Thoracic aorta (tissue), 2 donors: Measurements from ENCODE around the gene FTO. TPM values are rescaled to one million over a fixed set of nuclear protein-coding genes. Genes with fewer than 3 reads are reported as not detected.

Source experiments
- ATAC-seq: fragments of 150-250 bp; one replicate; pipeline ENCODE4 v1.8.0; 2017; ENCODE audit warnings: low read depth; ENCODE audit not compliant: insufficient number of reproducible peaks, low FRiP score
- DNase-seq: peaks from one replicate; pipeline ENCODE4 v3.0.0-alpha.2; 2020; ENCODE audit warnings: low spot score
- H3K27ac ChIP-seq, 2 donors: fragments of 200-600 bp; sonication (generic); 1 replicate in 1 of 2; 2 replicates in 1 of 2; pipeline ENCODE4 v1.5.1; 2016; ENCODE audit warnings: mild to moderate bottlenecking in 2 of 2, moderate library complexity in 2 of 2
- H3K27me3 ChIP-seq: fragments of 200-600 bp; sonication (generic); replicated peaks from 2 replicates; pipeline ENCODE4 v1.6.0; 2016; ENCODE audit warnings: mild to moderate bottlenecking; ENCODE audit not compliant: insufficient read depth
- H3K36me3 ChIP-seq: fragments of 200-600 bp; sonication (generic); one replicate; pipeline ENCODE4 v1.5.1; 2016
- H3K4me1 ChIP-seq, 2 donors: fragments of 200-600 bp; sonication (generic); 1 replicate in 1 of 2; 2 replicates in 1 of 2; pipeline versions ENCODE4 v1.5.1 to v1.6.0; 2016; ENCODE audit warnings: low read depth in 2 of 2, mild to moderate bottlenecking in 1 of 2; ENCODE audit not compliant: control insufficient read depth in 1 of 2
- H3K4me3 ChIP-seq: fragments of 200-600 bp; sonication (generic); 2 replicates; pipeline ENCODE4 v1.5.1; 2016; ENCODE audit warnings: mild to moderate bottlenecking
- H3K9me3 ChIP-seq: fragments of 200-600 bp; sonication (generic); 2 replicates; pipeline ENCODE4 v1.5.1; 2016
- CTCF ChIP-seq: fragments of 200-600 bp; sonication (generic); IDR thresholded peaks from one replicate; pipeline ENCODE4 v1.5.1; 2019; ENCODE audit warnings: antibody characterized with exemption
- total RNA-seq, 2 donors: library from RNA; depleted of rRNA; stranded (reverse); fragments of >200 nt; gene quantifications; one replicate each; pipeline versions ENCODE4 v1.1.0 to v1.2.3, GENCODE V29; 2016

FTO gene
- total RNA-seq, 2 donors from 2014 or later: 99.6 to 103 TPM

GRCh38 chr16:53768167-53768566 lies 64.2 kb downstream of the FTO start:
- no peaks in the 10 kb centered on the region for H3K9me3 ChIP-seq
- TF ChIP-seq CTCF: no peak
- no peaks in the 10 kb centered on the region for H3K27me3 ChIP-seq
- H3K27ac ChIP-seq: no peak overlapping the region
- no peak for ATAC-seq
- DNase-seq: no peak
- H3K4me3 ChIP-seq: no peak overlapping the region
- H3K4me1 ChIP-seq: peaks cover 27 to 58% of the 10 kb centered on the region in 2 donors
- no peaks in the 10 kb centered on the region for H3K36me3 ChIP-seq

- ATAC-seq (no peak), DNase-seq (no peak)
- TF ChIP-seq CTCF: no peak
- Histone ChIP-seq H3K36me3 (no peaks in the 10 kb centered on the region), H3K27ac (no peak overlapping the region), H3K27me3 (no peaks in the 10 kb centered on the region), H3K4me3 (no peak overlapping the region), H3K4me1 (peaks cover 31 to 62% of the 10 kb centered on the region in 2 donors), H3K9me3 (no peaks in the 10 kb centered on the region)
Measured at GRCh38 chr16:53768593-53768992, 64.6 kb downstream of the FTO start.

GRCh38 chr16:53769185-53769584 lies 65.2 kb downstream of the FTO start:
- no peaks in the 10 kb centered on the region for H3K27me3 ChIP-seq
- peaks cover 35 to 64% of the 10 kb centered on the region in 2 donors for H3K4me1 ChIP-seq
- TF ChIP-seq CTCF: no peak
- H3K9me3 ChIP-seq: no peaks in the 10 kb centered on the region
- H3K36me3 ChIP-seq: no peaks in the 10 kb centered on the region
- no peak overlapping the region for H3K27ac ChIP-seq
- H3K4me3 ChIP-seq: no peak overlapping the region
- no peak for DNase-seq
- no peak for ATAC-seq

GRCh38 chr16:53769787-53770186 lies 65.8 kb downstream of the FTO start:
- ATAC-seq (no peak), DNase-seq (no peak)
- Histone ChIP-seq H3K27me3 (no peaks in the 10 kb centered on the region), H3K9me3 (no peaks in the 10 kb centered on the region), H3K27ac (no peak overlapping the region), H3K36me3 (no peaks in the 10 kb centered on the region), H3K4me3 (no peak overlapping the region), H3K4me1 (peaks cover 35 to 69% of the 10 kb centered on the region in 2 donors)
- TF ChIP-seq CTCF: no peak

GRCh38 chr16:53770641-53771040 lies 66.7 kb downstream of the FTO start:
- TF ChIP-seq CTCF: no peak
- DNase-seq (no peak), ATAC-seq (no peak)
- Histone ChIP-seq H3K27ac (no peak overlapping the region), H3K36me3 (no peaks in the 10 kb centered on the region), H3K4me1 (peaks cover 41 to 77% of the 10 kb centered on the region in 2 donors), H3K4me3 (no peak overlapping the region), H3K27me3 (no peaks in the 10 kb centered on the region), H3K9me3 (no peaks in the 10 kb centered on the region)
